NCI-H2227 treated with DMSO at 0.1 percent for 48 hours (cell line): Measurements from ENCODE around the gene SVOPL.
"Not testable (repeated sequence)": the region's sequence is repeated elsewhere in the genome, so short reads cannot be mapped to it uniquely, and the experiment has no call there.

Experiments
- DNase-seq: peaks from one replicate; lab custom pipeline; 2025; lab: John Stamatoyannopoulos, UW

Gene SVOPL

GRCh38 chr7:138701537-138701923 is 368 bp upstream of the SVOPL start:
- no peak for DNase-seq

- DNase-seq, result no peak
Observed at GRCh38 chr7:138699661-138700060, 1.5 kb downstream of the SVOPL start.

GRCh38 chr7:138698281-138698680 is 2.9 kb downstream of the SVOPL start:
- no peak for DNase-seq

GRCh38 chr7:138697535-138698182 is 3.5 kb downstream of the SVOPL start:
- DNase-seq, result no peak

- DNase-seq, result not testable (repeated sequence)
Observed at GRCh38 chr7:138695776-138696175, 5.4 kb downstream of the SVOPL start.

GRCh38 chr7:138695106-138695505 is 6.1 kb downstream of the SVOPL start:
- DNase-seq, result no peak

- no peak for DNase-seq
Observed at GRCh38 chr7:138691178-138691577, 10.0 kb downstream of the SVOPL start.

GRCh38 chr7:138690495-138690894 is 10.7 kb downstream of the SVOPL start:
- no peak for DNase-seq

- DNase-seq, result not testable (repeated sequence)
Observed at GRCh38 chr7:138688037-138688436, 13.1 kb downstream of the SVOPL start.

- no peak for DNase-seq
Observed at GRCh38 chr7:138684340-138684739, 16.8 kb downstream of the SVOPL start.

GRCh38 chr7:138679793-138680192 is 21.4 kb downstream of the SVOPL start:
- no peak for DNase-seq

- DNase-seq, result no peak
Observed at GRCh38 chr7:138670594-138670993, 30.6 kb downstream of the SVOPL start.

- DNase-seq, result no peak
Observed at GRCh38 chr7:138669364-138669763, 31.8 kb downstream of the SVOPL start.

- no peak for DNase-seq
Observed at GRCh38 chr7:138668946-138669345, 32.2 kb downstream of the SVOPL start.

GRCh38 chr7:138668229-138668596 is 32.9 kb downstream of the SVOPL start:
- no peak for DNase-seq

- DNase-seq, result no peak
Observed at GRCh38 chr7:138667535-138668228, 33.5 kb downstream of the SVOPL start.

GRCh38 chr7:138666385-138666784 is 34.8 kb downstream of the SVOPL start:
- DNase-seq, result no peak

GRCh38 chr7:138665669-138666140 is 35.5 kb downstream of the SVOPL start:
- no peak for DNase-seq

- DNase-seq, result no peak
Observed at GRCh38 chr7:138665249-138665648, 35.9 kb downstream of the SVOPL start.

GRCh38 chr7:138663725-138664710 is 37.1 kb downstream of the SVOPL start:
- DNase-seq, result no peak

GRCh38 chr7:138662991-138663320 is 38.2 kb downstream of the SVOPL start:
- DNase-seq, result no peak

GRCh38 chr7:138662076-138662990 is 38.8 kb downstream of the SVOPL start:
- no peak for DNase-seq
